HG02970 (cell line): Measurements from ENCODE around the gene THADA.

Experiments
- ATAC-seq: cut with Tn5 transposase; IDR thresholded peaks from one replicate; pipeline ENCODE4 v1.9.1; 2021; ENCODE audit warnings: mild to moderate bottlenecking, moderate library complexity, moderate number of reproducible peaks; ENCODE audit not compliant: unreplicated experiment, low FRiP score

The THADA gene

GRCh38 chr2:43421194-43421593 lies 174.6 kb downstream of the THADA start:
- ATAC-seq: no peak

- ATAC-seq: no peak
Measured at GRCh38 chr2:43420389-43420801, 175.4 kb downstream of the THADA start.

GRCh38 chr2:43419876-43420275 lies 176.0 kb downstream of the THADA start:
- ATAC-seq: no peak

- ATAC-seq: no peak
Measured at GRCh38 chr2:43419243-43419642, 176.6 kb downstream of the THADA start.

GRCh38 chr2:43418680-43419079 lies 177.2 kb downstream of the THADA start:
- no peak for ATAC-seq

GRCh38 chr2:43417300-43417699 lies 178.5 kb downstream of the THADA start:
- ATAC-seq: no peak

- ATAC-seq: no peak
Measured at GRCh38 chr2:43415592-43415991, 180.2 kb downstream of the THADA start.

GRCh38 chr2:43414586-43415135 lies 181.2 kb downstream of the THADA start:
- no peak for ATAC-seq

- no peak for ATAC-seq
Measured at GRCh38 chr2:43414033-43414432, 181.8 kb downstream of the THADA start.

- ATAC-seq: no peak
Measured at GRCh38 chr2:43412114-43412753, 183.6 kb downstream of the THADA start.

GRCh38 chr2:43410055-43410604 lies 185.7 kb downstream of the THADA start:
- ATAC-seq: no peak

GRCh38 chr2:43408407-43409160 lies 187.3 kb downstream of the THADA start:
- peak; percentile 41 for ATAC-seq

GRCh38 chr2:43407935-43408334 lies 187.9 kb downstream of the THADA start:
- ATAC-seq: peak; percentile 31

GRCh38 chr2:43406651-43407279 lies 189.1 kb downstream of the THADA start:
- ATAC-seq: no peak

GRCh38 chr2:43405829-43406228 lies 190.0 kb downstream of the THADA start:
- ATAC-seq: no peak

- ATAC-seq: peak; percentile 37
Measured at GRCh38 chr2:43402452-43402937, 193.3 kb downstream of the THADA start.

GRCh38 chr2:43402002-43402401 lies 193.8 kb downstream of the THADA start:
- ATAC-seq: peak; percentile 75

GRCh38 chr2:43400508-43400907 lies 195.3 kb downstream of the THADA start:
- no peak for ATAC-seq

GRCh38 chr2:43399515-43400264 lies 196.1 kb downstream of the THADA start:
- ATAC-seq: no peak

- no peak for ATAC-seq
Measured at GRCh38 chr2:43399098-43399497, 196.7 kb downstream of the THADA start.
